ENCODE results near the gene CFAP99. TPM values are rescaled to one million over a fixed set of nuclear protein-coding genes. Genes with fewer than 3 reads are reported as not detected.
A peak's percentile ranks its signal among the peaks of the same experiment; 100 is the strongest.

CFAP99 gene
- total RNA-seq, 6 donors from 2014 or later = 0.57 to 24.7 (median 9.3) TPM

GRCh38 chr4:2489081-2489805 is 70.5 kb downstream of the CFAP99 start:
- DNase-seq (no peak), ATAC-seq (ENCODE audit: low FRiP score in 2 of 2) (no peak)
- 92 to 93% methylated on average over 20 of the region's 20 CpGs for WGBS, 2 donors
- H3K36me3 ChIP-seq = peaks cover 8 to 47% (median 24%) of the 10 kb centered on the region in 4 donors
- peaks cover 47 to 65% (median 49%) of the 10 kb centered on the region in 4 donors for H3K4me1 ChIP-seq
- TF ChIP-seq POLR2A (IDR thresholded peaks at IDR 0.05) (no peak), CTCF (IDR thresholded peaks at IDR 0.05) (no peak), EP300 (IDR thresholded peaks at IDR 0.05) (no peak), POLR2AphosphoS5 (IDR thresholded peaks at IDR 0.05) (no peak)
- H3K4me3 ChIP-seq = no peak overlapping the region
- peak overlapping the region in 1 of 4 donors; percentile 53 for H3K27ac ChIP-seq
- H3K9me3 ChIP-seq = no peaks in the 10 kb centered on the region
- no peaks in the 10 kb centered on the region for H3K27me3 ChIP-seq

GRCh38 chr4:2489841-2490552 is 71.2 kb downstream of the CFAP99 start:
- ATAC-seq (ENCODE audit: low FRiP score in 2 of 2) (no peak), DNase-seq (no peak)
- Histone ChIP-seq H3K4me1 (peaks cover 39 to 63% (median 44%) of the 10 kb centered on the region in 4 donors), H3K27ac (peak overlapping the region in 2 of 4 donors; percentile 13 to 53), H3K4me3 (no peak overlapping the region), H3K27me3 (no peaks in the 10 kb centered on the region), H3K9me3 (no peaks in the 10 kb centered on the region), H3K36me3 (peaks cover 8 to 52% (median 24%) of the 10 kb centered on the region in 4 donors)
- no peak for TF ChIP-seq CTCF (IDR thresholded peaks at IDR 0.05)
- no peak for TF ChIP-seq EP300 (IDR thresholded peaks at IDR 0.05)
- TF ChIP-seq POLR2A (IDR thresholded peaks at IDR 0.05) = no peak
- no peak for TF ChIP-seq POLR2AphosphoS5 (IDR thresholded peaks at IDR 0.05)
- 72 to 82% methylated on average over 9 of the region's 9 CpGs for WGBS, 2 donors

- Histone ChIP-seq H3K27me3 (no peaks in the 10 kb centered on the region), H3K4me3 (no peak overlapping the region), H3K4me1 (peaks cover 17 to 39% (median 20%) of the 10 kb centered on the region in 4 donors), H3K9me3 (no peaks in the 10 kb centered on the region), H3K36me3 (peaks cover 12 to 76% (median 42%) of the 10 kb centered on the region in 4 donors), H3K27ac (no peak overlapping the region)
- WGBS, 2 donors = 56 to 72% methylated on average over 1 of the region's 1 CpG
- DNase-seq (no peak), ATAC-seq (ENCODE audit: low FRiP score in 2 of 2) (no peak)
- TF ChIP-seq EP300 (IDR thresholded peaks at IDR 0.05) (no peak), POLR2AphosphoS5 (IDR thresholded peaks at IDR 0.05) (no peak), POLR2A (IDR thresholded peaks at IDR 0.05) (no peak), CTCF (IDR thresholded peaks at IDR 0.05) (no peak)
Measured at GRCh38 chr4:2492970-2493369, 74.2 kb downstream of the CFAP99 start.

- Histone ChIP-seq H3K4me1 (peaks cover 6 to 22% (median 11%) of the 10 kb centered on the region in 4 donors), H3K9me3 (no peaks in the 10 kb centered on the region), H3K36me3 (peaks cover 25 to 89% (median 62%) of the 10 kb centered on the region in 4 donors), H3K27ac (peak overlapping the region in 1 of 4 donors; percentile 17), H3K4me3 (no peak overlapping the region), H3K27me3 (no peaks in the 10 kb centered on the region)
- DNase-seq (no peak), ATAC-seq (ENCODE audit: low FRiP score in 2 of 2) (no peak)
- TF ChIP-seq CTCF (IDR thresholded peaks at IDR 0.05) = no peak
- TF ChIP-seq POLR2A (IDR thresholded peaks at IDR 0.05) = no peak
- no peak for TF ChIP-seq POLR2AphosphoS5 (IDR thresholded peaks at IDR 0.05)
- TF ChIP-seq EP300 (IDR thresholded peaks at IDR 0.05) = no peak
- WGBS, 2 donors = 92 to 93% methylated on average over 2 to 3 of the region's 3 CpGs
Measured at GRCh38 chr4:2494992-2495391, 76.2 kb downstream of the CFAP99 start.
